Measurements from ENCODE around the gene IL6R. TPM values are rescaled to one million over a fixed set of nuclear protein-coding genes. Genes with fewer than 3 reads are reported as not detected.

The IL6R gene
- total RNA-seq, 1 experiment from 2014 or later: 12.2 TPM

GRCh38 chr1:154467434-154468102, 62.4 kb downstream of the IL6R start:
- Histone ChIP-seq H3K4me3 (ENCODE audit: low read depth in 2 of 2, low read length in 2 of 2) (no peak overlapping the region), H3K27me3 (ENCODE audit: control insufficient read depth, insufficient read depth, low read length) (no peaks in the 10 kb centered on the region), H3K4me1 (ENCODE audit: control insufficient read depth, insufficient read depth, low read length) (peaks cover 7% of the 10 kb centered on the region), H3K9me3 (ENCODE audit: control insufficient read depth, insufficient read depth, low read depth, low read length) (no peaks in the 10 kb centered on the region), H3K27ac (ENCODE audit: low read length) (no peak overlapping the region), H3K36me3 (ENCODE audit: control insufficient read depth, insufficient read depth, low read length) (no peaks in the 10 kb centered on the region)
- ATAC-seq (no peak), DNase-seq (ENCODE audit: low read depth, low spot score) (no peak)
- BruUV-seq (replicated peaks): TSS peak; percentile 68
- ChIA-PET POLR2A (no interaction called here), CTCF (no interaction called here)
- in situ Hi-C loops (cut with HindIII; ENCODE audit: low pct_unique_long_range_greater_than_20kb, low sequenced_read_pairs): no loop called here
- TF ChIP-seq POLR2AphosphoS5 (IDR thresholded peaks at IDR 0.05; ENCODE audit: low read depth, low read length) (no peak), SIN3A (IDR thresholded peaks at IDR 0.05; ENCODE audit: borderline replicate concordance, insufficient read depth, low read depth, low read length) (no peak), TCF7L2 (IDR thresholded peaks at IDR 0.05; ENCODE audit: low read depth, low read length) (no peak), REST (IDR thresholded peaks at IDR 0.05; ENCODE audit: insufficient read depth in 1 of 2, low read depth in 2 of 2, low read length in 1 of 2) (no peak), CTCF (IDR thresholded peaks at IDR 0.05) (no peak)
- intact Hi-C loops (cut with micrococcal nuclease; ENCODE audit: unreplicated experiment): no loop called here

DNA sequence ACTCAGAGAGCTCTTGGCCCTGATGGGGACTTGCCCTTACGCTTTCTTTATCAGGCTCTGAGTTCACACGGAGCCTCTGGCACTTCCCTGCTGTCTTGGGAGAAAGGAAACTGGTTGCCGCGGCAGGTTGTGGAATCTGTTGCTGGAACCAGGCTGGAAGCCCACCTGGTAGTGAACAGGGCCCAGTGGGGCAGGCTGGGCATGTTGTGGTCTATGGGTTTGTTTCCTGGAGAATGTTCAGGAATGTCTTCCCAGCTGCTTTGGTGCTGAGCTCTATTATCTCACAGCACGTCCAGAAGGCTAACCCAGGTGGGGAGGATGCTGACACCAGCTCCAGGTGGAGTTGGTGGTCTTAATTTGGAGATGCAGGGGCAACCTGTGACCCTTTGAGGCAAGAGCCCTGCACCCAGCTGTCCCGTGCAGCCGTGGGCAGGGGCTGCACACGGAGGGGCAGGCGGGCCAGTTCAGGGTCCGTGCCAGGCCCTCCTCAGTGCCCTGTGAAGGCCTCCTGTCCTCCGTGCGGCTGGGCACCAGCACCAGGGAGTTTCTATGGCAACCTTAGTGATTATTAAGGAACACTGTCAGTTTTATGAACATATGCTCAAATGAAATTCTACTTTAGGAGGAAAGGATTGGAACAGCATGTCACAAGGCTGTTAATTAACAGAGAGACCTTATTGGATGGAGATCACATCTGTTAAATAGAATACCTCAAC, 63.5 kb downstream of the IL6R start:
- CTCF ChIA-PET: no interaction called here

More for the DNA sequence above, 63.5 kb downstream of the IL6R start:
- no peaks in the 10 kb centered on the region for H3K27me3 ChIP-seq (ENCODE audit: control insufficient read depth, insufficient read depth, low read length)
- no peak overlapping the region for H3K4me3 ChIP-seq (ENCODE audit: low read depth in 2 of 2, low read length in 2 of 2)
- POLR2A ChIA-PET: no interaction called here
- no peak for DNase-seq (ENCODE audit: low read depth, low spot score)
- BruUV-seq (replicated peaks): no TSS peak
- H3K27ac ChIP-seq (ENCODE audit: low read length): no peak overlapping the region
- no peaks in the 10 kb centered on the region for H3K9me3 ChIP-seq (ENCODE audit: control insufficient read depth, insufficient read depth, low read depth, low read length)
- no peak for TF ChIP-seq POLR2AphosphoS5 (IDR thresholded peaks at IDR 0.05; ENCODE audit: low read depth, low read length)
- no peak for TF ChIP-seq SIN3A (IDR thresholded peaks at IDR 0.05; ENCODE audit: borderline replicate concordance, insufficient read depth, low read depth, low read length)
- no peak for TF ChIP-seq TCF7L2 (IDR thresholded peaks at IDR 0.05; ENCODE audit: low read depth, low read length)
- TF ChIP-seq REST (IDR thresholded peaks at IDR 0.05; ENCODE audit: insufficient read depth in 1 of 2, low read depth in 2 of 2, low read length in 1 of 2): no peak
- no peak for TF ChIP-seq CTCF (IDR thresholded peaks at IDR 0.05)
- intact Hi-C loops (cut with micrococcal nuclease; ENCODE audit: unreplicated experiment) (no loop called here), in situ Hi-C loops (cut with HindIII; ENCODE audit: low pct_unique_long_range_greater_than_20kb, low sequenced_read_pairs) (no loop called here)
- no peaks in the 10 kb centered on the region for H3K36me3 ChIP-seq (ENCODE audit: control insufficient read depth, insufficient read depth, low read length)
- no peaks in the 10 kb centered on the region for H3K4me1 ChIP-seq (ENCODE audit: control insufficient read depth, insufficient read depth, low read length)
- ATAC-seq: no peak

All from Panc1 (cell line).